Activated CD4-positive, alpha-beta T cell treated with anti-CD3 and anti-CD28 coated beads, Interleukin-2, amount 10 ng/mL, durations not matched to agents 24 days and 14 days (primary cell): ENCODE data around the gene OVOL1. TPM values are rescaled to one million over a fixed set of nuclear protein-coding genes. Genes with fewer than 3 reads are reported as not detected.
A peak's percentile ranks its signal among the peaks of the same experiment; 100 is the strongest.
"Not testable (repeated sequence)": the region's sequence is repeated elsewhere in the genome, so short reads cannot be mapped to it uniquely, and the experiment has no call there.

Experiments used
- DNase-seq: peaks from one replicate; pipeline ENCODE4 v3.0.0; 2022
- H3K27ac Mint-ChIP-seq: one replicate; pipeline ENCODE4 v1.8.0; 2022; ENCODE audit warnings: mild to moderate bottlenecking, mixed read lengths
- H3K27me3 Mint-ChIP-seq: one replicate; pipeline ENCODE4 v1.8.0; 2022; ENCODE audit warnings: mixed read lengths
- H3K36me3 Mint-ChIP-seq: one replicate; pipeline ENCODE4 v1.8.0; 2022; ENCODE audit warnings: low read depth, mild to moderate bottlenecking, mixed read lengths
- H3K4me1 Mint-ChIP-seq: one replicate; pipeline ENCODE4 v1.8.0; 2021; ENCODE audit warnings: mixed read lengths
- H3K4me3 Mint-ChIP-seq: one replicate; pipeline ENCODE4 v1.8.0; 2022; ENCODE audit warnings: mild to moderate bottlenecking, moderate library complexity, mixed read lengths
- H3K9me3 Mint-ChIP-seq: one replicate; pipeline ENCODE4 v1.8.0; 2021; ENCODE audit warnings: mixed read lengths
- intact Hi-C: fragments of 100-400 bp; cut with micrococcal nuclease; formaldehyde crosslinking; loops from one replicate; pipeline ENCODE4 v1.15.1; 2023
- total RNA-seq: library from RNA; stranded (reverse); gene quantifications from 2 replicates; pipeline ENCODE4 v1.2.3, GENCODE V29; 2022

Gene OVOL1
- total RNA-seq, 1 donor from 2014 or later: not detected

DNA sequence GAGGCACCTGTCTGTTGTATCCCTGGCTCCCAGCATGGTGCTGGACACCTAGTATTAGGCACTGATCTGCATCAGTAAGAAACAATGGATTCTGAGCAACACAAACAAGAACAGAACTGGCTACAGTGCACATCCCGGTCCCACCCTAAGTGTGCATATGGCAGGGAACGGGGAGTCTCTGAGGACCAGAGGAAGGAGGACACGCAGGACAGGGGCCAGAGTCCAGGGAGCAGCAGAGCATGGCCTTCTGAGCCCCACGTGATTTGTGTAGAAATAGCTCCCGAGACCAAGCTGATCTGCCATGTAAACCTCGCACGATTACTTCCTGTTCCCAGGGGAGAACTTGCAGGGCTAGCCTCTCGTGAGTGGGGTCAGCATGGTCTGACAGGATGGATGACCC is 34.2 kb downstream of the OVOL1 start:
- no peaks in the 10 kb centered on the region for H3K27me3 Mint-ChIP-seq
- no peak overlapping the region for H3K4me3 Mint-ChIP-seq
- H3K36me3 Mint-ChIP-seq: no peaks in the 10 kb centered on the region
- H3K4me1 Mint-ChIP-seq: peaks cover 17% of the 10 kb centered on the region
- no peak for DNase-seq
- intact Hi-C loops: no loop called here
- no peaks in the 10 kb centered on the region for H3K9me3 Mint-ChIP-seq
- no peak overlapping the region for H3K27ac Mint-ChIP-seq

DNA sequence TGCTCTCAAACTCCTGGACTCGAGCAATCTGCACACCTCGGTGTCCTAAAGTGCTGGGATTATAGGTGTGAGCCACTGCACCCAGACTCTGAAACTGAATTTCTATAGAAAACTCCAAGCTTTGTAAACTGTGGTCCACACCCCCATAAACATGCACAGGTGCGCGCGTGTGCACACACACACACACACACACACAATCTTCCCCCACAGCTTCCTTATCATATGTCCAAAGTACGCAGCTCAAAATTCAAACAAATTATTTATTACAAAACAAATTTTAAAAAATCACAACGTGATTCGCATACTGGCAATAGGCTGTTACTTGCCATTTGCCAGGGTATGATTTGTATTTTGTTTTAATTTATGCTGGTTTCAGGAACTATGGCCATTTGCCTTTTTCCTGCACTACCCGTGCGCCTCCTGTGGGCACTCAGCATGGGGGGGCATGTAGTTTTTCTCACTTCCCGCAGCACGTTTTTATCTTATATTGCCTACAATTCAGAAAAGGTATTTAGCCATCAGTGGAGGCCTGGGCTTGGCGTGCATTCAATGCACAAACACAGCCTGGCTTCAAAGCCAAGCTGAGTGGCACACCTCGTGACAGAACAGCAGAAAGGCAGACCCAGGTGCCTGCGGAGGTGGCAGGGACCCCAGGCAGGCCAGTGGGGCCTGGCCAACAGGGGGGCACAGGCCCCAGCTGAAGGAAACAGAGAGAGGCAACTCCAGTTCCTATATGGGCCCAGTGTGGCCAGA is 36.1 kb downstream of the OVOL1 start:
- H3K36me3 Mint-ChIP-seq: no peaks in the 10 kb centered on the region
- H3K4me3 Mint-ChIP-seq: no peak overlapping the region
- DNase-seq: no peak
- H3K27me3 Mint-ChIP-seq: no peaks in the 10 kb centered on the region
- H3K9me3 Mint-ChIP-seq: no peaks in the 10 kb centered on the region
- intact Hi-C loops: no loop called here
- no peak overlapping the region for H3K27ac Mint-ChIP-seq
- H3K4me1 Mint-ChIP-seq: peaks cover 10% of the 10 kb centered on the region

DNA sequence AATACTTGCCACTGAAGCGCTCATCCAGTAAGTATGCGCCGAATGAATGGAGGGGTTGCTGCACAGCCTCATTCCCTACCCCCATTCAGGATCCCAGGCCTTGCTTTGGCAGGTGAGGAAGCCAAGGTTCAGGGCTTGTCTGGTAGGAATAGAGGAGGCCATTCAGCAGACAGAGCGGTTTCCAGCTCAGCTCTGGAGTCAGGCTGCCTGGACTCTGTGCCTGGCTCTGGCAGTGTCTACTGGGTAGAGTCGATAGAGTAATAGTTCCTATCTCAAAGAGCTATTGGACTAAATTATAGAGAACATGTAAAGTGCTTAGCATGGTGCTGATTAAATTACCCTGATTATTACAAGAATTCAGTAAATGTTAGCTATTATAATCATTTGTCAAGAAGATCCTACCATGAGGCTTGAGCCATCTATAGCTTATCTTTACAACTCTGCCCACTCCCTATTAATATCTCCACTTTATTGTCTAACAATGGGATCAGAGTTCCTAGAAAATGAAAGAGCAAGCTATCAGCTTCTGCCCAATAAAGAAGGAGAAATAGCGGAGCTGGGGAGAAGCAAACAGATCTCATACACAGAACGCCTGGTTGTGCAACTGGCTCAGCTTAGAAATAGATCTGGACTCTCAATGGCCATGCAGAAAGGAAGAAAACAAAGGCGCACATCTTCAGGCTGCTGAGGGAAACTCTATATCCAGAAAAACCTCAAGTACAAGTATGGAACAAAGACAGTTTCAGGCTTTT is 40.3 kb downstream of the OVOL1 start:
- Mint-ChIP-seq H3K9me3 (peaks cover 4% of the 10 kb centered on the region), H3K4me1 (peaks cover 23% of the 10 kb centered on the region), H3K27me3 (peaks cover 15% of the 10 kb centered on the region), H3K4me3 (no peak overlapping the region), H3K27ac (peak overlapping the region; percentile 44), H3K36me3 (no peaks in the 10 kb centered on the region)
- no peak for DNase-seq
- intact Hi-C loops: no loop called here

DNA sequence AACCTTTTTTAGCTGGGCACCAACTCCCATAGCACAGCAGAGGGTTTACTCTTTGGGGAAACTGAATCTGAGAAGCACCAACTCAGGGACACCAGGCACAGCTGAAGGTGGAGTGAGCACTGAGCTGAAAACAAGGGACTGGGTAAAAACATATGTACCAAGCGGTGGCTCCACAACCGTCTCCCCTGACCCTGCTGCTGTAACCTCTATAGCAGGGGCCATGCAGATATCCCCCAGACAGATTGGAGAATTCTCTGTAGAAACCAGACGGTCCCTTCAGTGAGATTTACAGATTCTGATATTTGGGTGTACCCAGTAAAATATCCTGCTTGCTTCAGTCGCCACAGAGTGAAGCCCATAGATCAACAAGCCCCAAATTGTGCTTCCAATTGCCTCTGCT is 42.6 kb downstream of the OVOL1 start:
- peaks cover 31% of the 10 kb centered on the region for H3K4me1 Mint-ChIP-seq
- peaks cover 9% of the 10 kb centered on the region for H3K9me3 Mint-ChIP-seq
- H3K27me3 Mint-ChIP-seq: peaks cover 20% of the 10 kb centered on the region
- H3K27ac Mint-ChIP-seq: no peak overlapping the region
- DNase-seq: no peak
- H3K36me3 Mint-ChIP-seq: no peaks in the 10 kb centered on the region
- no peak overlapping the region for H3K4me3 Mint-ChIP-seq
- intact Hi-C loops: no loop called here

DNA sequence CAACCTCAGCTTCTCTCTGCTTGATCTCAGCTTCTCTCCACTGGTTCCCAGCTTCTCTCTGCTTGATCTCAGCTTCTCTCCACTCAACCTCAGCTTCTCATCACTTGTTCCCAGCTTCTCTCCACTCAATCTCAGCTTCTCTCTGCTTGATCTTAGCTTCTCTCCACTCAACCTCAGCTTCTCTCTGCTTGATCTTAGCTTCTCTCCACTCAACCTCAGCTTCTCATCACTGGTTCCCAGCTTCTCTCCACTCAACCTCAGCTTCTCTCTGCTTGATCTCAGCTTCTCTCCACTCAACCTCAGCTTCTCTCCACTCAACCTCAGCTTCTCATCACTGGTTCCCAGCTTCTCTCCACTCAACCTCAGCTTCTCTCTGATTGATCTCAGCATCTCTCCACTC is 45.4 kb downstream of the OVOL1 start:
- Mint-ChIP-seq H3K27me3 (peaks cover 20% of the 10 kb centered on the region), H3K4me3 (peak overlapping the region; percentile 42), H3K4me1 (peaks cover 30% of the 10 kb centered on the region)
- DNase-seq, H3K36me3 Mint-ChIP-seq, intact Hi-C loops, H3K9me3 Mint-ChIP-seq, H3K27ac Mint-ChIP-seq: not testable (repeated sequence)

DNA sequence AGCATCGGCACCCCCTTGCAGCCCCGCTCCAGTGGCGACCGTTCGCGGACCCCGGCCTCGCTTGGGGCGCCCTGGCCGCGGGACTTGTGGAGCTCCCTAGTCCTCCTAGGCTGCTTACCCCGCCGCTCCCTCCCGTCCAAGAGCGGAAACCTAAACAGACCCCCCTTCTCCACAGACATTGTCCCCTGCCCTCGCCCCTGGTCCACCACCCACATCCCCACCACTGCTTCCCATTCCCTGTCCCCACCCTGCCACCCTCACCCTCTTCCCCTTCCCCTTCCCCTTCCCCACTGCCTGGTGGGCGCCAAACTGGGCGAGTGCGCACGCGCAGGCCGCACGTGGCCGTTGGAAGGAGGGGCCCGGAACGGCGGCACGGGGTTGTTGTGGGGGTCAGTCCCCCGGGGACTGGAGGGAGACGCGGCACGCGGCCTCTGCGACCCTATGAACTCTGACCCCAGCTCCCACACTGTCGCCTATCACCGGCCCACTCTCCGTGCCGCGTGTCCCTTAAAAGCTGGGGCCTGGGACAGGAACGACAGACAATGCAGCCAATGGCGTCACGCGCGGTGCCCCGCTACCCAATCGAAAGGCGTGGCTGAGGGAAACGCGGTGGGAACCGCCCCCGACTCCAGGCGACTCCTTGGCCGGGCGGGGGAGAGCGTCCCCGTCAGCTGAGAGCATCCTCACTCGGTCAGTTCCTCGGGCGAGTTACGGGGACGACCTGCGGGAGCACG is 46.6 kb downstream of the OVOL1 start, which contains the start of gene SNX32:
TSS of gene SNX32 (plus strand) at position 667 of the 734 bp plus-strand sequence. CDS start 103 bp downstream, outside the sequence.
- DNase-seq: peak; percentile 99
- intact Hi-C loops: loop anchor here (1.0 kb wide), 2 partner anchors 20 to 25 kb away; partner anchors contain the start of gene CFL1
- no peaks in the 10 kb centered on the region for H3K36me3 Mint-ChIP-seq
- no peak within 1 kb of the TSS for H3K27ac Mint-ChIP-seq
- H3K4me1 Mint-ChIP-seq: peaks cover 21% of the 10 kb centered on the region
- peaks cover 20% of the 10 kb centered on the region for H3K27me3 Mint-ChIP-seq
- H3K4me3 Mint-ChIP-seq: no peak within 1 kb of the TSS
- H3K9me3 Mint-ChIP-seq: peaks cover 9% of the 10 kb centered on the region

DNA sequence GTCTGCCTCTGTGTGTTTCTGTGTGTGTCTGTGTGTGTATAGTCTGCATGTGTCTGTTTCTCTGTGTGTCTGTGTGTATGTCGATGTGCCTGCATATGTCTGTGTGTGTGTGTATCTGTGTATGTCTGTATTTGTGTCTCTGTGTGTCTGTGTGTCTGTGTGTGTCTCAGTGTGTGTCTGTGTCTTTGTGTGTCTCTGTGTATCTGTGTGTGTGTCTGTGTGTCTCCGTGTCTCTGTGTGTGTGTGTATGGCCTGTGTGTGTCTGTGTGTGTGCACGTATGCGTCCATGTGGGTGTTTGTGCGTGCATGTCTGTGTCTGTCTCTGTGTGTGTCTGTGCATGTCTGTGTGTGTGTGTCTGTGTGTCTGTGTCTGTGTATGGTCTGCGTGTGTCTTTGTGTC is 47.3 kb downstream of the OVOL1 start:
- no peak overlapping the region for H3K4me3 Mint-ChIP-seq
- peaks cover 20% of the 10 kb centered on the region for H3K4me1 Mint-ChIP-seq
- DNase-seq: no peak
- H3K27ac Mint-ChIP-seq: no peak overlapping the region
- peaks cover 9% of the 10 kb centered on the region for H3K9me3 Mint-ChIP-seq
- intact Hi-C loops: loop anchor here (1.0 kb wide), 1 partner anchor 19 kb away; no protein-coding TSS in a partner anchor
- peaks cover 18% of the 10 kb centered on the region for H3K27me3 Mint-ChIP-seq
- H3K36me3 Mint-ChIP-seq: no peaks in the 10 kb centered on the region

DNA sequence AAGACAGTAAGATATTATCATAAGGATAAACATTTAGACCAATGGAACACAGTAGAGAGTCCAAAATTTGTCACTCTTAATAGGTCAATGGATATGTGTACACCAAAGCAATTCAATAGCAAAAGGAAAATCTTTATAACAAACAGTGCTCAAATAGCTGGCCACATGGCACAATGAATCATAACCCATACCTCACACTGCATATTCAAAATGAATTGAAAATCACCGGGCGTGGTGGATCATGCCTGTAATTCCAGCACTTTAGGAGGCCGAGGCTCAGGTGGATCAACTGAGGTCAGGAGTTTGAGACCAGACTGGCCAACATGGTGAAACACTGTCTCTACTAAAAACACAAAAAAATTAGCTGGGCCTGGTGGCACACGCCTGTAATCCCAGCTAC is 55.3 kb downstream of the OVOL1 start:
- H3K4me3 Mint-ChIP-seq: no peak overlapping the region

DNA sequence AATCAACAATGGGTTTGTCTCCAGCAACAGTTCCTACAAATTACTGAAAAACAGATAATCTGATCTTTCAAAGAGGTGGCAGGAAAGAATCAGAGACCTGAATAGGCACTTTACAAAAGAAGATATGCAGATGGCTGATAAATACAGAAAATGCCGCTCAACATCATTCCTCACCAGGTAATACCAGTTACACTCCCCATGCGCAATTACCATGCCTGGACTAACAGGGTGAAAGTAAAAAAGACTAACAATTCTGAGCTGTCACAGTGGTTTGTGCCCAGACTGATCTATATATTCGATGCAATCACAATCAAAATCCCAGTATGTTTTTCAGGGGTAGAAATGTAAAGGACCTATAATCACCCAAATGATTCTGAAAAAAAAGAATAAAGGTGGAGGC is 56.9 kb downstream of the OVOL1 start:
- Mint-ChIP-seq H3K36me3 (no peaks in the 10 kb centered on the region), H3K4me1 (no peaks in the 10 kb centered on the region), H3K4me3 (no peak overlapping the region), H3K27me3 (no peaks in the 10 kb centered on the region), H3K9me3 (no peaks in the 10 kb centered on the region), H3K27ac (no peak overlapping the region)
- no peak for DNase-seq
- intact Hi-C loops: no loop called here

More for the DNA sequence above, 55.3 kb downstream of the OVOL1 start:
- Mint-ChIP-seq H3K27me3 (no peaks in the 10 kb centered on the region), H3K27ac (no peak overlapping the region), H3K36me3 (no peaks in the 10 kb centered on the region), H3K4me1 (no peaks in the 10 kb centered on the region), H3K9me3 (no peaks in the 10 kb centered on the region)
- no peak for DNase-seq
- intact Hi-C loops: no loop called here

DNA sequence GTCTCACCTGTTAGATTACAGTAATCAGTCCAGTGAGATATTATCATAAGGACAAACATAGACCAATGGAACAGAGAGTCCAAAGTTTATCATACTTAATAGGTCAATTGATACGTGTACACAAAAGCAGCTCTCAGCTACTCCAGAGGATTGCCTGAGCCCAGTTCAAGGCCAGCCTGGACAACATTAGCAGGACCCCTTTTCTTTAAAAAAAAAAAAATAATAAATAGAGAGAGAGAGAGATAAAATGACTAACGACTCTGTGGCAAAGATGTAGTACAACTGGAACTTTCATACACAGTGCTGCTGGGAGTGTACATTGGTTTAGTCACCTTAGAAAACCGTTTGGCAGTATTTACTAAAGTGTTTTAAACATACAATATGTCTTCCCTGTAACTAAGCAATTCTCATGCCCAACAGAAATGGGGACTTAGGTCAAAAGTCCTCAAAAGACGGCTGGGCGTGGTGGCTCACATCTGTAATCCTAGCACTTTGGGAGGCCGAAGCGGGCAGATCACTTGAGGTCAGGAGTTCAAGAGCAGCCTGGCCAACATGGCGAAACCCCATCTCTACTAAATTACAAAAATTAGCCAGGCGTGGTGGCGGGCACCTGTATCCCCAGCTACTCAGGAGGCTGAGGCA is 57.5 kb downstream of the OVOL1 start:
- H3K9me3 Mint-ChIP-seq: no peaks in the 10 kb centered on the region
- intact Hi-C loops: no loop called here
- H3K4me1 Mint-ChIP-seq: no peaks in the 10 kb centered on the region
- no peak overlapping the region for H3K27ac Mint-ChIP-seq
- H3K4me3 Mint-ChIP-seq: no peak overlapping the region
- H3K36me3 Mint-ChIP-seq: no peaks in the 10 kb centered on the region
- H3K27me3 Mint-ChIP-seq: no peaks in the 10 kb centered on the region
- no peak for DNase-seq

Other genes with a start within 250 kb of the OVOL1 start
- gene LTBP3, start 228.7 kb upstream of the OVOL1 start, total RNA-seq: 94.9 and 96.9 TPM in 2 replicates
- 83.3 and 83.4 TPM in 2 replicates for gene ZNRD2, start 216.6 kb upstream of the OVOL1 start, total RNA-seq
- 39.1 and 42.4 TPM in 2 replicates for gene FAM89B, start 214.5 kb upstream of the OVOL1 start, total RNA-seq
- gene EHBP1L1, start 211.0 kb upstream of the OVOL1 start, total RNA-seq: 167 and 173 TPM in 2 replicates
- 0.69 and 1.3 TPM in 2 replicates for gene KCNK7, start 191.3 kb upstream of the OVOL1 start, total RNA-seq
- gene MAP3K11, start 172.8 kb upstream of the OVOL1 start, total RNA-seq: 89.1 and 90.7 TPM in 2 replicates
- 52.0 and 55.1 TPM in 2 replicates for gene PCNX3, start 171.3 kb upstream of the OVOL1 start, total RNA-seq
- gene SIPA1, start 149.0 kb upstream of the OVOL1 start, total RNA-seq: 118 and 125 TPM in 2 replicates
- 95.7 and 98.2 TPM in 2 replicates for gene RELA, start 124.1 kb upstream of the OVOL1 start, total RNA-seq
- 71.6 and 72.3 TPM in 2 replicates for gene KAT5, start 74.8 kb upstream of the OVOL1 start, total RNA-seq
- 86.4 and 100.0 TPM in 2 replicates for gene RNASEH2C, start 66.3 kb upstream of the OVOL1 start, total RNA-seq
- gene AP5B1, start 6.1 kb upstream of the OVOL1 start, total RNA-seq: 20.1 and 21.1 TPM in 2 replicates
- gene SNX32, start 46.9 kb downstream of the OVOL1 start, total RNA-seq: 1.2 and 2.1 TPM in 2 replicates
- gene CFL1, start 71.1 kb downstream of the OVOL1 start, total RNA-seq: 1,047 and 1,065 TPM in 2 replicates
- 77.4 and 80.5 TPM in 2 replicates for gene MUS81, start 73.4 kb downstream of the OVOL1 start, total RNA-seq
- gene EFEMP2, start 85.7 kb downstream of the OVOL1 start, total RNA-seq: 8.4 and 9.1 TPM in 2 replicates
- 4.9 and 7.5 TPM in 2 replicates for gene CTSW, start 92.8 kb downstream of the OVOL1 start, total RNA-seq
- gene FIBP, start 101.4 kb downstream of the OVOL1 start, total RNA-seq: 91.0 and 95.7 TPM in 2 replicates
- 62.2 and 62.5 TPM in 2 replicates for gene CCDC85B, start 103.6 kb downstream of the OVOL1 start, total RNA-seq
- 32.1 and 32.9 TPM in 2 replicates for gene FOSL1, start 113.3 kb downstream of the OVOL1 start, total RNA-seq
- 20.9 and 21.1 TPM in 2 replicates for gene C11orf68, start 132.0 kb downstream of the OVOL1 start, total RNA-seq
- 113 and 117 TPM in 2 replicates for gene DRAP1, start 132.4 kb downstream of the OVOL1 start, total RNA-seq
- gene TSGA10IP, start 158.4 kb downstream of the OVOL1 start, total RNA-seq: not detected in 2 replicates
- 99.1 and 104 TPM in 2 replicates for gene SART1, start 174.7 kb downstream of the OVOL1 start, total RNA-seq
- gene EIF1AD, start 215.1 kb downstream of the OVOL1 start, total RNA-seq: 64.9 and 75.9 TPM in 2 replicates
- gene BANF1, start 215.4 kb downstream of the OVOL1 start, total RNA-seq: 291 and 298 TPM in 2 replicates
- 0.45 and 1.5 TPM in 2 replicates for gene CST6, start 224.9 kb downstream of the OVOL1 start, total RNA-seq
- gene CATSPER1, start 239.4 kb downstream of the OVOL1 start, total RNA-seq: 0.28 and 0.30 TPM in 2 replicates